ENCODE results near the gene FZD8.
"Not testable (repeated sequence)": the region's sequence is repeated elsewhere in the genome, so short reads cannot be mapped to it uniquely, and the experiment has no call there.

FZD8 gene, protein sequence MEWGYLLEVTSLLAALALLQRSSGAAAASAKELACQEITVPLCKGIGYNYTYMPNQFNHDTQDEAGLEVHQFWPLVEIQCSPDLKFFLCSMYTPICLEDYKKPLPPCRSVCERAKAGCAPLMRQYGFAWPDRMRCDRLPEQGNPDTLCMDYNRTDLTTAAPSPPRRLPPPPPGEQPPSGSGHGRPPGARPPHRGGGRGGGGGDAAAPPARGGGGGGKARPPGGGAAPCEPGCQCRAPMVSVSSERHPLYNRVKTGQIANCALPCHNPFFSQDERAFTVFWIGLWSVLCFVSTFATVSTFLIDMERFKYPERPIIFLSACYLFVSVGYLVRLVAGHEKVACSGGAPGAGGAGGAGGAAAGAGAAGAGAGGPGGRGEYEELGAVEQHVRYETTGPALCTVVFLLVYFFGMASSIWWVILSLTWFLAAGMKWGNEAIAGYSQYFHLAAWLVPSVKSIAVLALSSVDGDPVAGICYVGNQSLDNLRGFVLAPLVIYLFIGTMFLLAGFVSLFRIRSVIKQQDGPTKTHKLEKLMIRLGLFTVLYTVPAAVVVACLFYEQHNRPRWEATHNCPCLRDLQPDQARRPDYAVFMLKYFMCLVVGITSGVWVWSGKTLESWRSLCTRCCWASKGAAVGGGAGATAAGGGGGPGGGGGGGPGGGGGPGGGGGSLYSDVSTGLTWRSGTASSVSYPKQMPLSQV

DNA sequence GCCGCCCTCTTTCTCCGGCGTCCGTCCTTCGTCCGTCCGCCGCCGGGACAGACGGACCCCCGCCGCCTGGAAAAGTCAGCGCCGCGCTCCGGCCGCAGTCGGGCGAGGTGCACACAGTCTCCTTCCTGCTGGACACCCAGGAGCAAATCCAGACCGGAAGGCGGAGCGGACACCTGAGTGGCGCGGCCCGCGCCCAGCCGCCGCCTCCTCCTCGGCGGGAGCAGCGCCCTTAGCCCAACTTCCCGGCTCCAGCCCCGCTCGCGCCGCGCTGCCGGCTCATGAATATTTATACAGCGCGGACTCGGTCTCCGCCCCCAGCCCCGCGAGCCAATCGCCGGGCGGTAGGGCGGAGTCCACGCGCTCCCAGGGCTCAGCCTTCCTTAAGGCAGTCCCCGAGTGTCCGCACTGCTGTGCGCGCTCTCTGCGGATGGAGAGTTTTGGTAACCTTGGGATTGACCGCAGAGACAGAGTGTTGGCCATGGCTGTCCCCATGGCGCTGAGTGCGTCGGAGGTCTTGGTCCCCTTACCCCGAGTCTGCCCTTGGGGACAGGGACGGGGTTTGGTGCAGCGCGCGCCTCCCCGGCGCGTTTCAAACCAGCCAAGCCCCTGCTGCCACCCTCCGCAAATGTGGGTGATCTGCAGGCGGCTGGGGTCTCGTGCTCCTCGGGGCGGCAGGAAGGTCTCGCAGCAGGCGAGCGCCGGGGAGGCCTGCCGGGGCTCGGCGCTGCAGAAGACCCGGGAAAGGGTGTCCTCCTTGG is at the start of gene FZD8:
Gene FZD8, minus strand, starts transcription at position 262 of the 758 bp plus-strand sequence. CDS start 867 bp downstream, outside the sequence.
- DNase-seq = peak; percentile 70 to 74

DNA sequence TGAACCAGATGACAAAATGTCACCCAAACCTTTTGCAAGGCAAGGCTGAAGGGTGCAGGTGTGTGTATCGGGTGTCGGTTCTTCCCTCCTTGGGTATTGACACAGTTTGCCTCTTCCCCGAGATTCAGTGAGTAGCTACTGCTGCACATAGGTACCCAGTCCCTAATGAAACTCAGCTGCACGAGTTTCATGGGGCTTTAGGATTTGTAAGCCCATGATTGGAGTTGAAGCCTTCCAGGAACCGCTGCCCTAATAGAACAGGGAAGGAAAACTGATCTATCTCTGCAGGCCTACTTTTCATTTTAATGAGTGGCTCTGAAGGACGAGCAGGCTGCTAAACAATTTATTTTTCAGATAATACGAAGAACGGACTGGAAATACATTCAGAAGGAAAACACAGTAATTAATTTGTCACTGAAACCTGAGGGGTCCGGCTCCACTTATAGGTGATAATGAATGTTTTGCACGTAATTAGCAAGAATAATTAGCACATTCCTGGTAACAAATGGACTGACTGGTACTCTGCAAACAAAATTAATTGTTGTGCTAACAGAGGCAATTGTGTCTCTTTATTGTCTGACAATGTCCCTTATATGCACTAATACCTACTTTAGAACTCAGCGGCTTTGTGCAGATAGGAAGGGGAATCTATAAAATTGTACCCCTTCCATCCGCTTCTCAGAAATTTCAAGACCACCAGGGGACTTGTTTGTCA is 49.6 kb upstream of the FZD8 start:
- no peak for DNase-seq

DNA sequence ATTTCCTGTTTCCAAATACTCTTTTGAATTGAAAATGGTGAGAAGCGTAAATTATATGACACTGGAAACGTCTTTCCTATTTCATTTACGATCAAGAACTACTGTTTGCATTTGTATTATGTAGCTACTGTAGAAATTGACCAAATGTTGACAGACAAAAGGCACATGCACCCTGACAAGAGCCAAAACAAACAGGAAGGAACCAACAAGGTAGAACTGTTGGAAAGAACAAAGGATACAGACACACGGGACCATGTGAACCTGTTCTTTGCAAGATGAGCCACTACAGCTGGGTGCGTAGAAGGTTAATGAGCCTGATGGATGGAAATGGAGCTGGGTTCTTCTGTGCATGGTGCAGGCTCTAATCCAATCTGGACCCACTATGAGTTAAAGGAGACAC is 48.4 kb upstream of the FZD8 start:
- no peak for DNase-seq

DNA sequence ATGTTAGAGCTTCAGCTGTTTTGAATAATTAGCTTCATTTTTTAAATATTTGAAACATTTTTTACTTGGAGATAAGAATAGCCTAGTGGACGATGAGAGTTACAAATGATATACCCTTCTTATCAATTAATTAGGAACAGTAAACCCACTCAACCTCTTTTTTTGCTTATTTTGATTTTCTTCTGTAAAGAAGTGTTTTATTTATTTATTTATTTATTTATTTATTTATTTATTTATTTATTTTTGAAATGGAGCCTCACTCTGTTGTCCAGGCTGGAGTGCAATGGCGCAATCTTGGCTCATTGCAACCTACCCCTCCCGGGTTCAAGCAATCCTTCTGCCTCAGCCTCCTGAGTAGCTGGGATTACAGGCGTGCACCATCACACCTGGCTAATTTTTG is 43.8 kb upstream of the FZD8 start:
- not testable (repeated sequence) for DNase-seq

DNA sequence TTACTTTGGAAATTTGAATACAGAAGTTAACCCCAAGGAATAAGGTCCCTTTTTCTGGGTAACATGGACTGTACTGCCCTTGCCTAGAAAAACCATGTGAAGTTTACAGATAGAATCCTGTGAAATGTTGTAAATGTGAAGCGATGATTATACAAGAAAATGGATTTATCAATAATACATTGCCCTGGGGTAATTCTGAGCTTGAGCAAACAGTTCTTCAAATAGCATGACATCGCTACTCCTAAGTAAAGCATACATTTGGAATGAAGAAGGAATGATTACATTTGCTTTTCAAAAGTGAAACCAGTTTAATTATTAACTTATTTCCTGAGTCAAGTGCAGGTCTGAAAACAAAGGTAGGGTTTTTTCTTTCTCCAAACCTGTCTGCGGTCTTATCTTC is 43.3 kb upstream of the FZD8 start:
- no peak for DNase-seq

DNA sequence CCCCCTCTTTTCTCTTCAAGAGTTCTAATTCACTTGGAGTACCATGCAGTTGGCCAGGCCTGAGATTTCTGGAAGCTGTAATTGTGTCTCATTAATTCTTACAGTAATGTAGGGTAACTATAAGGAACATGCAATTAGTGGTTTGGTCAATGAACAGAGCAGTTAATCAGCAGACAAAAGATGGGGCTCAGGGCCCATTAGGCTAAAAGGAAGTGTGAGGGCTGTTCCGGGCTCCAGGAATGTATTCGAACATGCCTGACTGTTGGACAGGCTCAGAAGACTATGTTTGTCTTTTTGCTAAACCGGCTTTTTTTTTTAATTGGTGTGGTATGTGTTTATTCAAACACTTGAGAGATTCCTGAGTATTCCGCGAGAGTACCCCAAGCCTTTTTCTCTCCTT is 42.5 kb upstream of the FZD8 start:
- DNase-seq = no peak

DNA sequence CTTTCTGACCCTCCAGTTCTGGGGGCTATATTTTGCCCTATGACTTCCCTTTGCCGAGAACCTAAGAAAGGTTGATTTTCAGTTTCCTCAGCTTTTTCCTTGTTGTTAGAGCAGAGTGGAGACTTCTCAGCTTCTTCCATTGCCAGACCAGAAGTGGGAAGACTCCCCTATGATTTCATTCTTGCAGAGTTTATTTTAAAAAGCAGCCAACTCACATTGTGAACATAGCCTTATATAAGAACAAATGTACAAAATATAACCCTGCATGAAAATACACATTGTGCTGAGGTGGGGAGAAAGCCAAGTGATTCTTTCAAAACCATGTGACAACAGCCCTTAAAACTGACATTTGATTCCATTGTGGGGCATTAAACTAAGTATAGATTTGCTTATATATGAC is 33.8 kb upstream of the FZD8 start:
- DNase-seq = no peak

DNA sequence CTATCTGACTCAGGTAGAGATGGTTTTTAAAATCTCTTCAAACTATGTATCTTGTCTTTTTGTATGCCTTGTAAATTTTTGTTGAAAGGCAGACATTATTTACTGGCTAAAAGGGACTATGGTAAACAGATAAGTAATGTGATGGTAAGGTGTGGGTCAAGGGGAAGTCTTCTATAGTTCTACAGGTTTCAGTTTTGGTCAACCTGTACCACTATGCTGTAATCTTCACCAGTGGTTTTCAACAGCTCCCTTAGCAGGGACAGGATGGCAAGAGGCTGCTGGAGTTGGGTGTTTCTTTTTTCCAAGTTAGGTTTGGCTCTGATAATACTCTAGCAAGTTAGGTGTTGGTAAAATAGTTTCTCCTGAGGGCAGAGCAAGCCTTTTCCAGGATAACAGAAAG is 32.7 kb upstream of the FZD8 start:
- DNase-seq = no peak

DNA sequence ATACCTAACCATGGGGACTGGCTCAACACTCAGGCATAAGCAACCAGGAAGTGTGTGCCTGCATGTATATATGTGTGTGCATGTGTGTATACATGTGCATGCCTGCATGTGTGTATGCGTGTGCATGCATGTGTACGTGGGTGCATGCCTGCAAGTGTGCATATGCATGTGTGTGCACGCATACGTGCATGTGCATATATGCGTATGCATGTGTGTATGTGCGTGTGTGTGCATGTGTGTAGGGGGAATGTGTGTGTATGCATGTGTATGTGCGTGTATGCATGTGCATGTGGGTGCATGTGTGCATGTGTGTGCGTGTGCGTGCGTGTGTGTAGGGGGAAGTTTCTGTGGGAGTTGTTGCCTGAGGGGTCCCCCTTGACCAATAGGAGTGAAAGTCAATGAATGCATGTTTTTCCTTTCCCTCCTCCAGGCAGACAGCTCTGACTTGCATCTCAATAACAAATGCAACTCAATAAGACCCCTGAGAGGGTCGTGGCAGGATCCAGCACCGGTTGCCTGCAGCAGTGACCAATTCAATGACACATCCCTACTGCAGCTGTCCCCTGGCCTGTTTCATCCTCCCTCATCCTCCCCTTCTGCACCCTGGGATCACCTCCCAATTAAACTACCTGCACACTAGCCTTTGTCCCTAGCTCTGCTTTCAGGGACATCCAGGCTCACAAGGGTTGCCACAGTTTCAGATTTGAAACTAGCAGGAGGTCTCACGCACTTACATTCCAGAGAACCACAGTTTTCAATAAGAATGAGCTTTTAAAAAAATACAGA is 27.0 kb upstream of the FZD8 start:
- DNase-seq = no peak

DNA sequence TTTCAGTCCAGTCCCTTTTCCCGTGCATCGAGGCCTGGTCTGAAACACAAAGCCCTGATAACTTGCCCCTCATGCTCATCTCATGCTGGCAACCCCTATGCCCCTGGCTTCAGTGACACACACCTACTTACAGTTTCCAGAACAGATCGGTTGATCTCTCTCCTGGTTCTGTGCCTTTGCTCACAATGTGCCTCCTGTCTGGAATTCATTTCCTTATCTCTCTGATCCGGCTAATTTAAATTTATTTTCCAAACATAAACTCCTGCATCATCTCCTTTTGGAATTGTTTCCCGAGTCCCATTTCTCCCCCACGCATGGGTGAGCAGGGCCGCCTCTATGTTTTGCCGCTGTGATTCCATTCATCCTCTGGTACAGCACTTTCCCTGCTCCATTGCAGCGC is 25.9 kb upstream of the FZD8 start:
- no peak for DNase-seq

DNA sequence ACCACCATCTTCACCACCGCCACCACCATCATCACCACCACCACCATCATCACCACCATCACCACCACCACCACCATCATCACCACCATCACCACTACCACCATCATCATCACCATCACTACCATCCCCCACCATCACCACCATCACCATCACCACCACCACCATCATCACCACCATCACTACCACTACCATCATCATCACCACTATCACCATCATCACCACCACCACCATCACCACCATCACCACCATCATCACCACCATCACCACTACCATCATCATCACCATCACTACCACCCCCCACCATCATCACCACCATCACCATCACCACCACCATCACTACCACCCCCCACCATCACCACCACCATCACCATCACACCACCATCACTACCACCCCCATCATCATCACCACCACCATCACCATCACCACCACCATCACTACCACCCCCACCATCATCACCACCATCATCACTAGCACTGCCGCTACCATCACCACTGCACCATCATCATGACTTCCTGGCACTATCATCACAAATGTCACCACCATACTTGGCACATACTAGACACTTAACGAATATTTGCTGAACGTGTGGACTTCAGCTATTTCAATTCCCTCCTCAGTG is 25.3 kb upstream of the FZD8 start:
- DNase-seq = no peak

DNA sequence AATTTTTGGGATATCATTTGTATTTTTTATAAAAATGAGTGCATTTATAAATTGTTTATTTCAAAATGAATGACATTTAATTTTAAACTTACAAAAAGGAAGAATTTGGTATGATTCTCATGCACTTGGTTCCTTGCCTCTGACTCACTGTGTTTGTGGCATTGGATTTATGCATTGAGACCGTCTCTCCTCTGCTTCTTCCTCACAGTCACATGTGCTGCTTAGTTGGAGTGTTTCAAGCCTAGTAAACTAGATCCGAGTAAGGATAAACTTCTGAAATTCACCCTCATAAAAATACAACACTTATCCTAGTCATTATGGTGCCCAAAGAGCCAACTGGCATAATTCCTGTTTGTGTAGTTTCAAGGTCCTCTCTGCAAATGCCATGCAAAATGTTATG is 19.1 kb upstream of the FZD8 start:
- DNase-seq = no peak

DNA sequence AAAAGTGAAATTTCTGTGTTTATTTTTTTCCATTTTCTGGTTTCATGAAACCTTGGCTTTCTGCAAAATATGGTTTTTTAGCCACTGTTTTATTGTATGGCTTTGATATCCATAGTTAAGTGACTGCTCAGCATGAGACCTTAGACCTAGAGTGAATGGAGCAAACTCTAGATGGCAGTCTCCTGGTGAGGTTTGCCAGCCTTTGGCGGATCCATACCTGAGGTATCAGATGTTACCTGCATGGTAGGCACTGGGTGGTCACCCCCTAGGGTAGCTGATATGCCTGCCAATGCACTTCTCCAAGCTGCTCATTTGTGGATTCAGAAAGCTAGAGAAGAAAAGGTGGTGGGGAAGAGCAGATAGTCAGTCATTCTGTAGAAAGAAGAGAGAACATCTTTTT is 17.4 kb upstream of the FZD8 start:
- DNase-seq = no peak

DNA sequence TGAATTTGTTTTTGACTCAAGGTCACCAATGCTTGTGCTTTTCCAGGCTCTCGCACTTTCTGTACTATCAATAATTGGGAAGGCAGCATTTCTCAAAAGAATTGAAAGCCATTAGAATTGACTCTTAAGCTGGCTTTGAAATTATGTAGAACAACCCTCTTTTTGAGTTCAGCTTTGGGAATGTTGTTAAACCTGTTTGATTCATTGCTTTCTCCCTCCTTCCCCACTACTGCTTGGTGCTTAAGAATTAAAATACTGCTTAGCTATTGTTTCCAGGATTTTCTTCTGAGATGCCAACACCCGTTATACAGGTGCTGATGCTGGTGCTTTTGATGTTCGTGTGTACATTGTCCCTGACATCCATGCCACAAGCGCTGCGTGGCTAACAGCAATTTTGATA is 15.5 kb upstream of the FZD8 start:
- DNase-seq = no peak

DNA sequence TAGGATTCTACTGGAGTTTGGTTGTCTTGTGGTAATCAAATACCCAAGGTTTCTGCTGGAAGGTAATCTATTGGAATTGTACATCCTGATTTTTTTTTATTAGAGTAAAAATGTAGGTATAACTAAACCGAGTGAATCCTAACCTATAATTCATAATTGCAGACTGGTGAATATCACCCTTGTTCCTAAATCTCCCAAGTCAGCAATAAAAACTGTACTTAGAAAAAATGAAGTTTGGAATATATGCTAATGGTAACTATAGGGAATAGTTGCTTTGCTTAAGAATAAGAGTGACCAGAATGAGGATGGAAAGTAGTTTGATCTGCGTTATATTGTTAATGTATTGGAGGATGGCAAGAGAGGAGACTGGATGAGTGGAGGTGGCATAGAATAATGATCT is 10.7 kb upstream of the FZD8 start:
- DNase-seq = no peak

DNA sequence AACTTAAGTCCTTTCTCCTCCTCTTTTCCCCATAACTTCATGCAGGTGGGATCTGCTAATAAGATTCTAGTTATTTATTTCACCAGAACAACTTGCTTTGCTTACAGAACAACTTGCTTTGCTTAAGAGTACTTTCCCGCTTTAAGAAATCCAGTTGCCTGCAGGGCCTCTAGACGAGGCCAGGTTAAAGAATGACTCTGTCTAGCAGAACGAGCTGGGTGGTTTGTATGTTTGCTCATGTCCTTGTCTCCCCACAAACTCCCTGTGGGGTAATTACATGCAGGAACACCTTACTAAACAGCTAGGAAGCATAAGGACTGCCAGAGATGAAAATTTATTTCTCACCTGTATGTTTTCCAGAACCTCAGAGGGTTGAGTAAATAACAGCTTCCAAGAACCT is 8.8 kb upstream of the FZD8 start:
- no peak for DNase-seq

DNA sequence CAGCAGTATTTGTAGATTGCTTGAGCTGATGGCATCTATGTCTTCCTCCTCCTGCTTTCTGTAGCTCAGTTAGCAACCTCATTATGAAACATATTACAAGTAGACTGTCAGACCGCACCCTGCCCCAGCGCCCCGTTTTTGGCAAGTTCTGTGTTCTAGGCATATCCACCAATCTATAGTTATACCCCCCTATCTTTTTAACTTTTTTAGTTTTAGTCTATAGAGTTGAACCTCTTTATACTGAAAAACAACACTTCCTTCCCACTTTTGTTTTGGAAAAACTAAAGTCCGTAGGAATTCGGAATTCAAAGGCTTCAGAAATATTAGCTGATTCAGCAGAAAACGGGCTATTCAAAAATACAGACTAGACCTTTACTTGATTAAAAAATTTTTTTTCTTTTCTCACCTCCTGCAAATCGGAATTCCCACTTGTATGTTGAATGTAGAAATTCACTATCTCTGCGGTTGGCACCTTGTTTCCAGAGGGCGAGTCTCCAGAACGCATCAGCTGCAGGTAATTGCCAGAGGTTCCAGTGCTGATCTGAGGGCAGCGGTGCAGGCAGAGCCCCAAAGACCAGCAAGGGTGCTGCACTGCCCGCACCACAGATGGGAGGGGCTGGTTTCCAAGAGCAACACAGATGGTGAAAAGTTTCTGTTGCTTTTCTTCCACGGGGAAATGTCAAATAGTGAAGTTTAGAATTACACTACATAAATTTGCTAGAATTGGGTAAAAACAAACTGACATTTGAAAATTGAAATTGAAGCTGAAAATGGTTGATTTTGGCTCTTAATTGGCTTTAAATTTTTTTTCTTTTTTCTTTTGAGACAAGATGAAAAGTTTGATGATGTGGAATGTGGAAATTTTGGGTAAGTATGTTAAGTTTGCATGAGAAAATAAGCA is 2.2 kb upstream of the FZD8 start:
- DNase-seq = no peak

DNA sequence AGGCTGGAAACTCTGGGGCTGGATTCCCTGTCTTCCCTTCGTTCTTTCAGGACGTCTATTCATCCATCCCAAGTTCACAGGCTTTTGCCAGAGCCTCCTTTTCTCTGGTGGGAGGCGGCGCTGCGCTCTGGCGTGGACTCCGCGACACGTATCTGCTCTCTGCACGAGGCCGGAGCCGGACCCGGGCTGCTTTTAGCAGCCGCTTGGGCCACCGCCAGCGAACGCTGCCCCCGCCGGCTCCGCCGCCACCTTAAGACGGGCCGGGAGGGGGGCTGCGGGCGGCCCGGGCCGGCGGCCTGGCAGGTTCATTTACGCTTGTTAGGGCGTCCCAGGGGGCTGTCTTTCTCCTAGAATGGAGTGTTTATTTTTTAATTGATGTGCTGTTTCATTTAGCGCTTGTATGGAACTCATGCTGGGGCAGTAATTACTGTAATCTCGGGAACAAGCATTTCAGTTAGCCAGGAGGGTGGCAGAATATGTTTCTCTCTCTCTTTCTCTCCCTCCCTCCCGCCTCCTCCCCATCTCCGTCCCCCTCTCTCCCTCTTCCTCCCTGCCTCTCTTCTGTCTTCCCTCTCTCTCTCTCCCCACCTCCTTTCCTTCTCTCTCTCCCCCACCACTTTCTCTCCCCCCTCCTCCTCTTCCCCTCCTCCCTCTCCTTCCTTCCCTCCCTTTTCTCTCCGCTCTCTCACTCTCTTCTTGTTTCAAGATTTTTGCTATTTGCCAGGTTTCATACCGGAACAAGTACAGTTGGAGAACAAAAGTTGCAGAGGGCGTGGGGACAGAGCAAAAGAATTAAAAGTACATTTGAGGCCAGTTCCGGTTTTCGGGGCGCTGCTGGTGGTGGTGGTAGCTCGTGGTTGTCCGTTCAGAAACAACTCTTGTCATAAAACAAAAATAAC is 1.3 kb upstream of the FZD8 start:
- peak in 1 of 2 experiments; percentile 27 for DNase-seq

DNA sequence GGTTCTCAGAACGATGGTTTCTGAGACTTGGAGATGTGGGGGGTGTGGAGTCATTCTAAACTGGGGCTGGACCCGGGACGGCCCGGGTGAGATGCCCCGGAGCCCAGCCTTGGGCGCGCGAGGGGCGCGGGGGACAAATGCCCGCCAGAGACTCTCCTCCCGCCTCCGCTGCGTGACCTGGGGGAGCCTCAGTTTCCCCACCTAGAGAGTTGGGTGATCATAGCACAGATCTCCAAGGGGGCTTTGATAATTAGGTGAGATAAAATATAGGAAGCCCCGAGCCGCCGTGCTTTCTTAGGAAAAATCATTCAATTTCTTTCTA is 658 bp upstream of the FZD8 start:
- DNase-seq = no peak

DNA sequence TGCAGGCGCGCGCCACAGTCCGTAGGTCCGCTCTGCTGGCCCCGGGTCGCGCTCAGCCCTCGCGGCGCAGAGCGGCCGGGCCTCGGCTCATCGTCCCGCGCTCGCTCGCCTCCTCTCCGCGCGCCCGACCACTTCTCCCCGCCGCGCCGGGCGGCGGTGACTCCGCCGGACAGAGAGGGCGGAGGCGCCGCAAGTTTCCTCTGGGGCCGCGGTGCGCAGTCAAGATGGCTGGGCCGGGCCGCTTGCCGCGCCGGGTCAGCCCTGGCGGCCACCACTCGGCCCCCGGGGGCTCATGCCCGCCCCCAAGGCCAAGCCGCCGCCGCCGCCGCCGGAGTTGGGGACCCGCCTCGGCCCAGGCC is 441 bp downstream of the FZD8 start:
- DNase-seq = peak in 1 of 2 experiments; percentile 12

Measured in stimulated activated CD4-positive, alpha-beta T cell treated with anti-CD3 and anti-CD28 coated beads, Interleukin-4, amount 100 ng/mL, for 4 hours (primary cell).